DMS53 (cell line): Measurements from ENCODE around the gene DAB2IP.

Experiments used
- DNase-seq: peaks from one replicate; lab custom pipeline; 2025; lab: John Stamatoyannopoulos, UW

Gene DAB2IP

GRCh38 chr9:121818016-121818661 lies 166.7 kb downstream of the DAB2IP start:
- no peak for DNase-seq

GRCh38 chr9:121818841-121819427 lies 167.5 kb downstream of the DAB2IP start:
- no peak for DNase-seq

- no peak for DNase-seq
Measured at GRCh38 chr9:121819428-121820231, 168.2 kb downstream of the DAB2IP start.

GRCh38 chr9:121820286-121821005 lies 169.0 kb downstream of the DAB2IP start:
- no peak for DNase-seq

GRCh38 chr9:121821326-121821725 lies 169.9 kb downstream of the DAB2IP start:
- DNase-seq = no peak

- peak; percentile 93 for DNase-seq
Measured at GRCh38 chr9:121822093-121823085, 171.0 kb downstream of the DAB2IP start.

GRCh38 chr9:121823451-121824169 lies 172.2 kb downstream of the DAB2IP start:
- no peak for DNase-seq

GRCh38 chr9:121824651-121825030 lies 173.2 kb downstream of the DAB2IP start:
- DNase-seq = peak; percentile 35

- DNase-seq = no peak
Measured at GRCh38 chr9:121825031-121825691, 173.7 kb downstream of the DAB2IP start.

GRCh38 chr9:121826711-121827110 lies 175.3 kb downstream of the DAB2IP start:
- no peak for DNase-seq

- no peak for DNase-seq
Measured at GRCh38 chr9:121827251-121827967, 176.0 kb downstream of the DAB2IP start.

GRCh38 chr9:121830441-121831140 lies 179.2 kb downstream of the DAB2IP start:
- no peak for DNase-seq

GRCh38 chr9:121831869-121832268 lies 180.4 kb downstream of the DAB2IP start:
- no peak for DNase-seq

GRCh38 chr9:121833061-121833460 lies 181.6 kb downstream of the DAB2IP start:
- no peak for DNase-seq
